Measurements from ENCODE around the gene ALDH4A1.

The ALDH4A1 gene

DNA sequence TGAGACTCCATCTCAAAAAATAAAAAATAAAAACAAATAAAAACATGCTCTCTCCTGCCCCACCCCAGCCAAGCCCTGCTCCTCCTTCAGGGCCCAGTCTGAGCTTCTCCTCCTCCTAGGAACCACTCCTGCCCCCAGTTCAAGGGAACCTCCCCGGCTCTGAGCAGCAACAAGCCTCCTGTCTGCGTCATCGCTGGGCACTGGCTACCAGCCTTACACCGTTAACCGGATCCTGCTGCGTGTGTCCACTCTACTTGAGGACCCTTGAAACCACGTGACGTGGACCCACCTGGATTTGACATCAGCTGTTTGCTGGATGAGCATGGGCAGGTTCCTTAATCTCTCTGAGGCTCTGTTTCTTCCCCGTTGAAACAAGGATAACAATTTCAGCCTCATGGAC lies 41.3 kb downstream of the ALDH4A1 start:
- TF ChIP-seq, protein P1, sequence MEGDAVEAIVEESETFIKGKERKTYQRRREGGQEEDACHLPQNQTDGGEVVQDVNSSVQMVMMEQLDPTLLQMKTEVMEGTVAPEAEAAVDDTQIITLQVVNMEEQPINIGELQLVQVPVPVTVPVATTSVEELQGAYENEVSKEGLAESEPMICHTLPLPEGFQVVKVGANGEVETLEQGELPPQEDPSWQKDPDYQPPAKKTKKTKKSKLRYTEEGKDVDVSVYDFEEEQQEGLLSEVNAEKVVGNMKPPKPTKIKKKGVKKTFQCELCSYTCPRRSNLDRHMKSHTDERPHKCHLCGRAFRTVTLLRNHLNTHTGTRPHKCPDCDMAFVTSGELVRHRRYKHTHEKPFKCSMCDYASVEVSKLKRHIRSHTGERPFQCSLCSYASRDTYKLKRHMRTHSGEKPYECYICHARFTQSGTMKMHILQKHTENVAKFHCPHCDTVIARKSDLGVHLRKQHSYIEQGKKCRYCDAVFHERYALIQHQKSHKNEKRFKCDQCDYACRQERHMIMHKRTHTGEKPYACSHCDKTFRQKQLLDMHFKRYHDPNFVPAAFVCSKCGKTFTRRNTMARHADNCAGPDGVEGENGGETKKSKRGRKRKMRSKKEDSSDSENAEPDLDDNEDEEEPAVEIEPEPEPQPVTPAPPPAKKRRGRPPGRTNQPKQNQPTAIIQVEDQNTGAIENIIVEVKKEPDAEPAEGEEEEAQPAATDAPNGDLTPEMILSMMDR (conservative IDR thresholded peaks at IDR 0.05; ENCODE audit: low read depth, low read length), result no peak
- no peak for DNase-seq (ENCODE audit: low read depth)
- no peak overlapping the region for H3K4me3 ChIP-seq (ENCODE audit: low read depth, low read length)

DNA sequence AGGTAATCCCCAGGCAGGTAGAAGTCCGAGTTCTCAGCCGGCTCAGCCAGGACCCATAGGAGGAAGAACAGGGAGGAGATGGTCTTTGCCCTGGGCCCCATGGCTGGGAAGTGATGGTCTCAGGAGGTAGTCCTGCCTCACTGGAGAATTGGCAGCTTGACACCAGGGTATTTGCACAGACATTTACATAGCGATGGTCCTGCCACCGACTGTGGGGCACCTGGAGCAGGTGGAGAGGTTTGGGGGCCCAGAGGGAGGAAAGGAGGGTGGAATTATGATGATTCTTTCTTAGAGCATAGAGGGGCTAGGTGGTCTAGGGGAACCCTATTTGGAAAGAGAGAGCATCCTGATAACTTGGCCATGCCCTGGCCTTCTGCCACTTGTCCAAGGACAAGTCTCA lies 42.8 kb downstream of the ALDH4A1 start, which contains the start of gene TAS1R2:
Gene TAS1R2 (minus strand): TSS at position 101 of the 400 bp plus-strand sequence. CDS start 0 bp downstream, at position 101.
- TF ChIP-seq, protein P1 (conservative IDR thresholded peaks at IDR 0.05; ENCODE audit: low read depth, low read length), result no peak
- no peak within 1 kb of the TSS for H3K4me3 ChIP-seq (ENCODE audit: low read depth, low read length)
- no peak for DNase-seq (ENCODE audit: low read depth)

DNA sequence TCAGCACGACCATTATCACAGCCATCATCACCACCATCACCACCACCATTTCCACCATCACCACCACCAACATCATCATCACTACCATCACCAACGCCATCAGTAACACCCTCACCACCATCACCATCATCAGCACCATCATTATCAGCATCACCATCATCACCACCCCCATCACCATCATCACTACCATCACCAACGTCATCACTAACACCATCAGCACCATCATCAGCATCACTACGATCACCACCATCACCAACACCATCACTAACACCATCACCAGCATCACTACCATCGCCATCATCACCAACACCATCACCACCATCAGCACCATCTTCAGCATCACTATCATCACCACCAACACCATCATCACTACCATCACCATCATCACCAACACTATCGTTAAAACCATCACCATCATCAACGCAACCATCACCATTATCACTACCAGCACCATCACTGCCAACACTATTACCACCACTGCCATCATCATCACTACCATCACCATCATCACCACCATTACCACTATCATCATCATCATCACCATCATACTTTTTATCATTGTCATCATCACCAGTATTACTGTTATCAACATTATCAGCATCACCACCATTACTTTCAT lies 44.2 kb downstream of the ALDH4A1 start:
- TF ChIP-seq, protein P1 (conservative IDR thresholded peaks at IDR 0.05; ENCODE audit: low read depth, low read length), result no peak
- DNase-seq (ENCODE audit: low read depth), result no peak
- no peak overlapping the region for H3K4me3 ChIP-seq (ENCODE audit: low read depth, low read length)

DNA sequence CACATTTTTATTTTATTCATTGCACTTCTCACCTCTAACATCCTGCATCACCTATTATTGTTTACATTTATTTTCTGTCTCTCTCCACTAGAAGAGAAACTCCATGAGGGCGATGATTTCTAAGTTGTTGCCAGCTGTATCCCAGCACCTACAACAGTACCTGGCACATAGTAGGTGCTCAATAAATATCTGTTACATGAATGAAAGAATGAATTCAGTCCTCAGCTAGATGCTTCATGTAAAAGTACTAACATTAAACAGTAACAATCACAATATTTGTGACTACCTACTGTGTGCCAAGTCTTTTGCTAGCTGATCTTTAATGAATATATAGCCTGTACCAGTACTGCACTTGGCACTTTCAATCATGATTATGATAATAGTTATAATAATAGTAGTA lies 45.9 kb downstream of the ALDH4A1 start:
- TF ChIP-seq, protein P1 (conservative IDR thresholded peaks at IDR 0.05; ENCODE audit: low read depth, low read length), result no peak

DNA sequence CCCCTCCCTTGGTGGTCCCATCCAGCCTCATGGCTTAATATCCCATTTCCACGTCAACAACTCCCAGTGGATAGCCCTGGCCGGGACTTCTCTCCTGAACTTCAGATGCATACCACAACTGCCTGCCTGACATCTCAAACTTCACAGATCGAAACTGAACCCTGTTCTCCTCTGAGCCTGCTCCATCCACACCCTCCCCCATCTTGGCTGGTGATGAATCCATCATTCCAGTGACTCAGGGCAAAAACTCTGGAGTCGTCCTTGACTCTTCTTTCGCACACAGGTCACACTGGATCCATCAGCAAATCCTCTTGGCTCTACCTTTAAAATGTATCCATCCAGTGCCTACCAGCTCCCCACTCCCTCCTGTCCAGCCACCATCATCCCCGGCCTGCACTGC lies 46.8 kb downstream of the ALDH4A1 start:
- H3K4me3 ChIP-seq (ENCODE audit: low read depth, low read length), result no peak overlapping the region
- TF ChIP-seq, protein P1 (conservative IDR thresholded peaks at IDR 0.05; ENCODE audit: low read depth, low read length), result no peak
- DNase-seq (ENCODE audit: low read depth), result no peak

More for the DNA sequence above, 45.9 kb downstream of the ALDH4A1 start:
- H3K4me3 ChIP-seq (ENCODE audit: low read depth, low read length), result no peak overlapping the region
- DNase-seq (ENCODE audit: low read depth), result no peak

DNA sequence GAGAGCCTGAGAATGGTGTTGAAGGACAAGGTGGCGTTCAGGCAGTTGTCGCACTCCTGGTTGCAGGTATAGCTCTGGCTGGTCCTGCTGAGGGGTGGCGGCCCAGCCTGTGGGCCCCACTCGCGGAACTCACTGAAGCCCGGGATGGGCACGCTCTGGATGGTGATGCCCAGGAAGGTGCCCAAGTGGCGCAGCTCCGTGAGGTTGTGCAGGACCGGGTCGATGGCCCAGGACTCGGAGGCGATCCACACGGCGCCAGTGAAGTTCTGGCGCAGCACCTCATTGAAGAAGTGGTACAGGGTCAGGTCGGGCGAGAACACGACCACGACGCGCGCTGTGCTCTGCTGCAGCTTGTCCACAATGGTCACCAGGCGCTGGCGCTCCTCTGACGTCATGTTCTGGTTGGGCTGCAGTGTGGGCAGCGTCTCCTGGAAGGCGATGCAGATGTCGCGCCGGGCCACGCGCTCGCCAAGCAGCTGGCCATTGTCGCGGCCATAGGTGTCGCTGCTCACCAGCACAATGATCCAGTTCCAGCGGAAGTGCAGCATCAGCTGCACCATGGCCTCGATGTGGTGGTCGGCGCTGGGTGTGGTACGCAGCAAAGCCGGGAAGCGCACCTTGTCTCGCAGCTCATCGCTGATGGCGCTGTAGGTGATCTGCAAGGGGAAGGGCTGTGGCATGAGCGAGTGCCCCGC lies 47.9 kb downstream of the ALDH4A1 start:
- TF ChIP-seq, protein P1 (conservative IDR thresholded peaks at IDR 0.05; ENCODE audit: low read depth, low read length), result no peak
- DNase-seq (ENCODE audit: low read depth), result no peak
- no peak overlapping the region for H3K4me3 ChIP-seq (ENCODE audit: low read depth, low read length)

DNA sequence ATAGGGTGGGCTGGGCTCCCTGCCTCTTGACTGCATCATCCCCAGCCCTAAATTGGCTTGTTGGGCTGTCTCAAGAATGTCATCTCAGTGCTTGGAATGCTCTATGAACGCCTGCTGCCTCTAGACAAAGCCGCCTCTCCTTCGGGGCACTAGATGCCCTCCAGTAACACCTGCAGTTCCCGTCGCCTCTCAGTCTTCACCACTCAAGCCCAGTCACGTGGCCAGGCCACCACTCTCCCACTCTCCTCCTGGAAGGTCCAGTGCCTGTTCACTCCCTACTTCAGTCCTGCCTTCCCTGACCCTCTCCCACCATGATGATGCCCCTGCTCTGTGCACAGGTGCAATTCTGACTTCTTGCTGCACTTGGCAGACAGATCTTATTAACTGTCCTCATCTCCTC lies 49.9 kb downstream of the ALDH4A1 start:
- H3K4me3 ChIP-seq (ENCODE audit: low read depth, low read length), result no peak overlapping the region
- no peak for DNase-seq (ENCODE audit: low read depth)
- TF ChIP-seq, protein P1 (conservative IDR thresholded peaks at IDR 0.05; ENCODE audit: low read depth, low read length), result no peak
